ENCODE measurements around the gene CBARP.

Gene CBARP

DNA sequence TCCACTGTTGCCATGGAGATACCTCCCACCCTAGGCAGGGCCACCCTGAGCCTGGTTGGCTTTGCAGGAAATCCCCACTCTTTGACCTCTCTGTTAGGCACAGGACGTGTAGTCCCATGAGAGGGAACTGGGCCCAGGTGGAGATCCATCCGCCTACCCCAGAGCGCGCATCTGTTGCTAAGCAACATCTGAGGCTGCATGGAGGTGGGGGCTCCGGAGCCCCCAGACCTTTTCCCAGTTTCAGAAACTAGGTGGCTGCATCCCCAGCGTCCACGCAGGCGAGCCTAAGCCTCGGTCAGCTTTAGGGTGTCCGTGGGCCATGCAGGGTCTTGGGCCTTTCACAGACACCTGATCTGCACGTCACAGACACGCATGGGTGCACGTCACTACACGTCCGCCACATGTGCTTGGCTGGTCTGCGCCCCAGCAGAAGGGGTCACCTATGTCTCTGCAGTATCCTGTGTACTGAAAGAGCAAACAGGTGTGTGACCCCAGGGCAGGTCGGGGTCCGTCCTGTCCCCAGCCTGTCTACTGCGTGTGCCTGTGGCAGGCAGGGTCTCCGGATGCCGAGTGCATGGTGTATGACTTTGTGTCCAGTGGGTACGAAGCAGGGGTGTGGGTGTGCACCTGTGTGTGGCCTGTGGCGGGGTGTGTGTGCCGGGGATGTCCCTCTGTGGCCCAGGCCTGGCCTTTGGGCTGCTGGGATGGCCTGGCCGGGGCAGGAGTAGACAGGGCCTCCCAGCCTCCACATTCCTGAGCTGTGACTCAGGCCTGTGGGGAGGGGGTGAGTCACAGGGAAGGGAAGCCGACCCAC, 27.2 kb upstream of the CBARP start:
- DNase-seq, result no peak

DNA sequence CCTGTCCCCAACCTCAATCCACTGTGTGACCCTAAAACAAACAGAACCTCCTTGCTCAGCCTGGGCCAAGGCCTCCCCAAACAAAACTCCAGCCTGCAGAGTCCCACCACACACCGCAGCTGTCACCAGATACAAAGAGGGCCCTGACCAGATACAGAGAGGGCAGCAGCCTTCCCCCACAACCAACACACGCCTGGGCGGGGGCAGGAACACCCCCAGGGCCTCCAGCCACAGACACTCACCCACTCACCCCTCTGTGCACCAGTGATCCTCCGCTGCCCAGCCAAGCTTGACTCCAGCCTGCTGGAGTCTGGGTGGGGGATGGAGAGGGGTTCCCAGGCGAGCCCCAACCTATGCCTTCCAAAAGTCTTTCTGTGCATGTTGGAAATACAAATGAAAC, 25.4 kb upstream of the CBARP start:
- no peak for DNase-seq

DNA sequence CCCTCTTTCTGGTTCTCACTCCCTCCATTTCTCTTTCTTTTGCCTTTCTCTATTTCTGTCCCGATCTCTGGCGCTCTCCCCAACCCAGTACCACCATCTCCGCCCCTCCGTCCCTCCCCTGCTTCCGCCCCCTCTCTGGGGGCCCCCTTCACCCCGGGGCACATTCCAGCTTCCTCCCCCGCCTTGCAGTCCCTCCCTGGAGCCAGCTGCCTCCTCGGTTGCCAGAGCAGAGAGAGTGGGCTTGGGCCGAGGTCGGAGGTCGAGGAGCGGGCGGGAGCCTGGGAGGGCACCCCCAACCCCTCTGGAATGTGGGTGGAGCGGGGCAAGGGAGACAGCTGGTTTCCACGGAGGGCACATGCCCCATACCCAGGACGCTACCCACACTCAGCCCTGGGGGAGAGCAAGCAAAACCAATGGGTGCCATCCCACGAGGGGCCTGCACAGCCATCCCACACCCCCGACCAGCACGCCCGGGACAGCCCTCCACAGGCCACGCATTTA, 24.9 kb upstream of the CBARP start:
- DNase-seq, result no peak

DNA sequence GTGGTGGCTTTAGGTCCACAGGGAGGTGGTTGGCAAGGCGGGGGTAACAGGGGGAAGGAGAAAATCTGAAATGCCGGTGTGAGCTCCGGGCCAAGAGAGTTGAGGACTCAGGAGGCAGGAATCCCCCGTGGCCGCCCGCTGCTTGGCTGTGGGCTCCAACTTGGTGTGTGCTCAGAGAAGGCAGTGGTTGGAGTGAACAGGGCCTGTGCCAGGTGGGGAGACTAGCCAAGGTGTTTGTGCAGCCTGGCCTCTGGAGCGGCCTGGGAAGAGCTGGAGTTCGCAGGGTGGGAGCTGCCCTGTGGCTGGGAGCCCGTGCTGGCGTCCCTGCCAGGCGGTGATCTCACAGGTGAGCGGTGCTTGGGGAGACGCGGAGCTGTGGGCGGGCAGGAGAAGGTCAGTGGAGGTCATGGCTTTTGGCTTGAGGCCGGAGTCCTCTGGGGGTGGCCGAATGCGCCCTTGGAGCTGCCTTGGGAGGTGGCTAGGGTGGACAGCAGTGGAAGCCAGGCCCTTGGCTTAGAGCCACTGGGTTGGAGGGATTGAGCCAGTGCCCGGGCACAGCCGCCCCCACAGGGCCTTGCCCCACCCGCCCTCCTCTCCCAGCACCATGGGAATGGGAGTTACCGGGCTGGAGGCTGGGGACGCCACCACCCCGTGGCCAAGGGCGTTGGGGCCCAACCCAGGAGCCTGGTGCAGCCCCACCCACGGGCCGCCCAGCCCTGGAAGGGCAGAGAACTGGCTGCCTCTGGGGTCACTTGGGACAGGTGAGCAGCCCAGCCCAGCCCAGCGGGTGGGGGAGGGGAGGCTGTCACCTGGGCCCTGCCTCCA, 24.2 kb upstream of the CBARP start:
- DNase-seq, result no peak

DNA sequence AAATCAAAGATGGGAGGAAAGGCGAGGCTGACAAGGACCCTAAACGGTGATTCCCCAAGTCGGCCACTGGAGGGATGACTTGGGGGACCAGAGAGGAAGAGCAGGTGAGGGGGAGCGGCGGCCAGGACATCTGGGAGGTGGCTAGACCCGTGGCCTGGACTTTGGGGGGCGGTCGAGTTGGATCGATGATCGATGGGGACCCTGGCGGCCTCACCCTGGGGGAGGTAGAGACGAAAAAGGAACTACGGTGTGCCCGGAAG, 23.7 kb upstream of the CBARP start:
- DNase-seq, result no peak

DNA sequence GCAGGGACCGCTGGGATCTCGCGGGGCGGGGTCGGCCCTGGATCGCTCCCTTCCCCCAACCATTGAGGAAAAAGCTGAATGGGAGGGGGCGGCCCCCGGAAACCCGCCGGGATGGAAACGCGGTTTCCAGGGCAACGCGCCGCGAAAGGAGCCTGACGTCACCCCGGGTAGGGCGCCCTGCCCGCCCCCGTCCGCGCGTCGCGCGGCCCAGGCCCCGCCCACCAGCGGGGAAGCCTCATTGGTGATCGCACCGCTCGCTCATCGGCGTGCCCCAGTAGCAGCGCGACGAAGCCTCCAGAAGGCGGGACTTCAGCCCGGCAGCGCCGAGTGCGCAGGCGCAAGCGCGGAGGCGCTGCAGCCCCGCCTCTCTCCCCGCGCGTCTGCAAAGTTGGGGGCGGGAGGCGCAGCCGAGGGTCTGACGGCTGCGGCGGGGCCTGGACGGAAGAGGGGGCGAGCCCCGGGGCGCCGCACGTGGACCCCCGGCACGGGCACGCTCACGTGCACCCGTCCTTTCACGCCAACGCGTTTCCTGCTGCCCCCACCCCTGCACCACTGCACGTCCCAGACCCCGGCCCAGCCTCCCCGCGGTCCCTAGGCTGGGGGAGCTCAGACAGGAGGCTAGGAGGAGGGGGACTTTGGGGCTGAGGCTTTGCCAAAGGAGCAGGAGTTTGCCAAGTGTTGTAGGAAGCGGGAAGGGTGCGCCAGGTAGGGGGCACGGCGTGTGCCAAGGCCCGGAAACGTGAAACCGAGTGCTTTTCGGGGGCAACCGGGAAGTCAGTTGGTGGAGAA, 23.1 kb upstream of the CBARP start:
- peak; percentile 98 for DNase-seq

DNA sequence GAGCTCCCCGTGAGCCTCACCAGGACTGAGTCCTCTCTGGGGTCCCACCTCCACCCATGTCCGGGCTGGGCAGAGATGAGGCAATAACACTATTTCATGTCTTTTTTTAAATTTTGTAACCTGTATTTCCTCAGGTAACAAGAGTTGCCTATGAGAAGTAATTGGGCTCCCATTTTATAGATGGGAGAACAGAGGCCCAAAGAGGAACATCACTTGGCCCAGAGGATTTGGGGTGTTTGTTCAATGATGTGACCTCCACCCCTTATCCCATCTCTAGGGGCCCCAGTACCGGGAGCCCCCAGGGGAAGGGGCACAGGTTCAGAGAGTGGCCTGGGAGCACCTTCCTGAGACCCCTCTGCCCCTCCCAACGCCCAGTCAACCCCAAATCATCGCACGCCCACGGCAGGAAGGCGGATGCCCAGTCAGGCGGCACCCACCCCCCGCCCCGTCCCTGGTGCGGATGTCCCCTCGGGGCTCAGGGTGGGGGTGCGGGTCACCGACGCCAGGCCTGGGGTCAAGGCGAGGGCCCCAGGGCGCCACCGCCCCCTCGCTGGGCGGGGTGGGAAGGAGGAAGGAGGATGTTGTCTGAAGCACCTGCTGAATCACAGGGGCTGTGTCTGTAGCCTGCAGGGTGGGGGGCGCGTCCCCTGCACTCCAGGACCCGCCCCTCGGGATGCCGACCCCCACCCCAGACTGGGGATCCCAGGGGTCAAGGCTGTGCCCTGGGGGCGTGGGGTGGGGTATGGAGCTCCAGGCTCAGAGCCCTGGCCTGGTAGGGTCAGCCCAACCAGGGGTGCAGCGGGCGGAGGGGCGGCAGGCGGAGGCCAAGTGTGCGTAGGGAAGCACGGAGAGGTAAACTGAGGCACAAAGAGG, 22.3 kb upstream of the CBARP start:
- DNase-seq, result no peak

DNA sequence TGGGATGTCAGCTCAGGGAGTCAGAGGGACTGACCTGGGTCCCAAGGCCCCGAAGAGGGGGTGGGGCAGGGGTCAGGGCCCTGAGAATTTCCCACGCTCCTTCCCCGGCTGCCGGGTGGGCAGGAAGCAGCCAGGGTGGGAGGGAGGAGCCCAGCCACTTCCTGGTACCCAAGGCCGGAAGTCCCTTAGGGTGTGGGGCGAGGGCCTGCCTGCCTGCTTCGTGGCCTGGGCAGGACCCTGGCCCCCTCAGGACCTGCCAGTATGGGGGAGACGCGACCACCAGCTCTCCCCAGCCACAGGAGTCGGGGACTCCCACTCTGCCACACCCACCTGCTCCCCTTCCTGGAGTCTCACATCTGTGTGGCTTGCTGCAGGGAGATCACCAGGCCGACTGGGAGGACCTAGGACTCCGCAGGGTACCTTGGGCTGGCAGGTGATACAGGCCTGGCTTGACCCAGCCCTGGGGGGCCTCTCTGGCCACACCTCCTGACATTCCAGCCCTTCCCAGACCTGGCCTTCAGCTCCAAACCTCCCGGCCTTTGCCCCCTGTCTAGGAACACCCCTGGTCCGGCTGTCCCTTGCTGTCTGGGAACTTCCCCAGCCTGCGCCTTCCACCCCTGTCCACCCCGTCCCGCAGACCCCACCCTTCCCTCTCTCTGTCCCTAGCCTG, 21.5 kb upstream of the CBARP start:
- DNase-seq, result peak; percentile 72

DNA sequence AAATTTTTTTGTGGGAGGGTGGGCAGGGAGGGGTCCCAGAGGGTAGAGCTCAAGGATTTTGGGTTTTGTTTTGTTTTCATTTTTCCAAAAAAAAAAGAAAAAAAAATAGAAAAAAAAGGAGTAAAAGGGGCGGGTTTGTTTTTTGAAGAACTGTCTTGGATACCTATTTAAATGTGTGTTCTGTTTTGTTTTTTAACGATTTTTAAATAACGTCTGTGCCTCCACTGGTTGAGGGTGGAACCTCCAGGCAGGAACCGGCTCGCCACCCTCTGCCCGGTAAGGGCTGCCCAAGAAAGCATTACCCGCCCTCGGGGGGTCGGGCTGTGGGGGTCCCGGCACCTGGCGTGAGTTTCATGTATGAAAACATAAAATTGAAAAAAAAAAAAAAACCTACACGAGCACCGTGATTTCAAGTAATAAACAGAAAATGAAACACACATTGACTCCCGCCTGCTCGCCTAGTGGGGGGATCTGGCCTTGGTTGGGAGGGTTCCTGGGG, 21.0 kb upstream of the CBARP start:
- DNase-seq, result no peak

DNA sequence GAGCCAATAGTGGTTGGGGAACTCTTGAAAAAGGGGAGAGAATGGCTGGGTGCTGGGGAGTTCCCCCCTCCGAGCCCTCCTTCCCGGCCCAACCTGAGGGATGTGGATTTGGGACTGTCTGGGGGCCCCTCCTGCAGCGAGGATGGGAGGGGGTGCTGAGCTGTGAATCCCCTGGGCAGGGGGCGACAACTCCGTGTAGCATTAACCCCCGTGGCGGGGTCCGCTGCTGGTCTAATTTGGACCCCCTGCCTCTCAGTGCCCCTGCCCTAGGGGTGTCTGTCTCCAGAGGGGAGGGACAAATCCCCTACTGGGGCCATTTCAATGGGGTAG, 20.3 kb upstream of the CBARP start:
- no peak for DNase-seq

DNA sequence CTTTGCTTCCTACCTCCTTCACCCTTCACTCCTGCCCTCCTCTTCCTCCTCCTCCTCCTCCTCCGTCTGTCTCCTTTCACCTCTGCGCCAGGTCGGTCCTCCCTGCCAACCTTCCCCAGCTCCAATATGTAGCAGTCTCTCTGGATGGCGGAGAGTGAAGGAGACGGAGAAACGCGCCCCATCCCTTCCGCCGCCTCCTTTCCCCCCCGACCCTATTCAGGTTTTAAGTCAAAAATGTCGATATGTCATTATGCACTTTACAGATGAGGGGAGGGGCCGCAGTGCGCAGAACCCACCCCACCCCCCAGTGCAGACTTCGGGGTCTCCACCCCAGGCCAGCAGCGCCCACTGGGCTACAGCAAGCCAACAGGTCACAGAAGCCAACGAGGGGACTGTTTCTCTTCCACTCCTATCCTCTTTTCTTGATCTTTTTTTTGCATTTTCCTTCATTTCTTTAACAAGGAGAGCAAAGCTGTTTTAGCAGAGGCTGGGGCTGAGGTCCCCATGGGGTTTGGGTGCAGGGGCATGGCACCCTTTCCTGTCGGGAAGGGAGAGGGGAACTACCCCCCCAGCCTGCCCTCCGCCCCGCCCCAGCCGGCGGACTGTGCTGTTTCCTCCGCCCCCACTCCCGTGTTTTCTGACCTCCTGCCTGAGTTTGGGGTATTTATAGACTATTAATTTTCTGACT, 19.8 kb upstream of the CBARP start:
- no peak for DNase-seq

DNA sequence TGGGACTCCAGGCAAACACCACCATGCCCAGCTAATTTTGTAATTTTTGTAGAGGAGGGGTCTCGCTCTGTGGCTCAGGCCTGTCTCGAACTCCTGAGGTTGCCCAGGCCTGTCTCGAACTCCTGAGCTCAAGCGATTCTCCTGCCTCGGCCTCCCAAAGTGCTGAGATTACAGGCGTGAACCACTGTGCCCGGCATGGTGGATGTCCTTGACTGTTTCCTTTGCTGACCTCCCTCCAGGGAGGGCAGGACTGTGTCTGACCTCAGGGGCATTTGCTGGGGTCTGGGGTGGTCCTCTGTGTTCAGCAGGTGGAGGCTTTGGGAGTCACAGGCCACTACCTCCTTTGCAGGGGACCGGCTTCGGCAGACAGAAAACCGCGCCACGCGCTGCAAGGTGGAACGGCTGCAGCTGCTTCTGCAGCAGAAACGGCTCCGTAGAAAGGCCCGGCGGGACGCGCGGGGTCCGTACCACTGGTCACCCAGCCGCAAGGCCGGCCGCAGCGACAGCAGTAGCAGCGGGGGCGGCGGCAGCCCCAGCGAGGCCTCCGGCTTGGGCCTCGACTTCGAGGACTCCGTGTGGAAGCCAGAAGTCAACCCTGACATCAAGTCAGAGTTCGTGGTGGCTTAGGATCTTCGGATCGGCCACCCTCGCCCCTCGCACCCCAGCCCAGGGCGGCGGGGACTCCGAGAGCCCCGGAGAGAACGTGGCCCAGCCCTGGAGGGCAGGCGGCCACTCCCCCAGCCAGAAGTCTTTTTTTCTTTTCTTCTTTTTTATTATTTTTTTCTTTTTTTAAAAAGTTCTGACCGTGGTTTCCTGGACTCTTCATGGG, 19.1 kb upstream of the CBARP start:
- DNase-seq, result no peak

DNA sequence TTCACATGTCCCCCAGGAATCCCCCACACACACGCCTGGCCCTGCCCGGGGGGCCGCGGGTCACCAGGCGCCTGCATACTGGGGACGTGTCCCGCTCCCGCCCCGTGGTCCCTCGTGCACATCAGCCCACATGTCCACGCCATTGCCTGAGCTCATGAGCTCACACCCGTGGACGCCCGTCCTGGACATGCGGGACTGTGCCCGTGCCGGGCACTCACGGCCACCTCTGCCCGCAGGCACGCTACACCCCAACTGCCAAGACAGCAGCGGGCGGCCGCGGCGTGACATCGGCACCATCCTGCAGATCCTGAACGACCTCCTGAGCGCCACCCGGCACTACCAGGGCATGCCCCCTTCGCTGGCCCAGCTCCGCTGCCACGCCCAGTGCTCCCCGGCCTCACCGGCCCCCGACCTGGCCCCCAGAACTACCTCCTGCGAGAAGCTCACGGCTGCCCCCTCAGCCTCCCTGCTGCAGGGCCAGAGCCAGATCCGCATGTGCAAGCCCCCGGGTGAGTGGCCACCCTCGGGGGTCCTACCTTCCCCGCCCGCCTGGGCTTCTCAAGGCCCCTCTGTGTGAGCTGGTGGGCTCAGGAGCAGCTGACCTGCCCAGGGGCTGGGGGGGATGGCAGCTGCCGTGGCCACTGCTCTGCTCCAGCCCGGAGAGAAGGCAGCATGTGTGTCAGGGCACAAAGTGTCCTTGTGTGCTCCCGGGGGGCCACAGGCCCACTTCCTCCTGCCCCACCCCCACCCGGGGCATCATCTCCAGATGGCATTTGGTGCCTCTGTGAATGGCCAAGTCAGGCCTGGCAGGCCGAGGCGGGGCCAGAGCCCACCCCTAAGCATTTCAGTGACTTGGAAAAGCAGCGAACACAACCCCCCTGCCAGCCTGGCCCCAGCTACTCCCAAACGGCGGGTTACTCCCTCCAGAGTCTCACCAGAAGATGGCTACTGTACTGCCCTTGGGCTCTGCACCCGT, 17.7 kb upstream of the CBARP start:
- DNase-seq, result no peak

DNA sequence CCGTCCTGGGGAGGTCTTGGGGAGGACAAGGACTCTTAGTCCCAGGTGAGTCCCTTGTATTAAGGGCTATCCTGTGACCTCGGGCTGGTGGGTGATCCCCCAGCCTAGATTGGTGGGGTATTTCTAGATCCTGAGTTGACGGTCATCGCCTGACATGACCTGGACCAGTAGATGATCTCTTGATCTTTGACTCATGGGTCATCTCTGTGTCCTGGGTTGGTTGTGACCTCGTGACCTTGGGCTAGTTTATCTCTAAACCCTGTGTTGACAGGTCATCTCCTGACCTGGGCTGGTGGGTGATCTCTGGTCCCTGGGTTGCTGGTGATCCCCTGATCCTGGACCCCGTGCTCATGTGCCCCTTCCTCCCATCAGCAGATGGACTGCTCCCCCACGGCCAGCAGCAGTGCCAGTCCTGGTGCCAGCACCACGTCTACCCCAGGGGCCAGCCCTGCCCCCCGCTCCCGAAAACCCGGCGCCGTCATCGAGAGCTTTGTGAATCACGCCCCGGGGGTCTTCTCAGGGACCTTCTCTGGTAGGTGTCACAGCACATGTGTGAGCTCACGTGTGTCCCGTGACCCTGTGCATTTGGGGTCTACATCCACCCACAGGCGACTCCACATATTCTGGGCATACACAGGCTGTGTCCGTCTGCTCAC, 16.9 kb upstream of the CBARP start:
- no peak for DNase-seq

DNA sequence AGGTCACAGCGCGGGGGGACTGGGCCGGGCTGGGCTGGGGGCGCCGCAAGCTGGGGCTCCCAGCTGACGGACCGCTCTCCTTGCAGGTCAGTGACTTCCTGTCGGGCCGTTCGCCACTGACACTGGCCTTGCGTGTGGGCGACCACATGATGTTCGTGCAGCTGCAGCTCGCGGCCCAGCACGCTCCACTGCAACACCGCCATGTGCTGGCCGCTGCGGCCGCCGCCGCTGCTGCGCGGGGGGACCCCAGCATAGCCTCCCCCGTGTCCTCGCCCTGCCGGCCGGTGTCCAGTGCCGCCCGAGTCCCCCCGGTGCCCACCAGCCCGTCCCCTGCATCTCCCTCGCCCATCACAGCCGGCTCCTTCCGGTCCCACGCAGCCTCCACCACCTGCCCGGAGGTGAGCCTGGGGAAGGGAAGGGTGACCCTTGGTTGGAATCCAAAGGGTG, 16.3 kb upstream of the CBARP start:
- no peak for DNase-seq

DNA sequence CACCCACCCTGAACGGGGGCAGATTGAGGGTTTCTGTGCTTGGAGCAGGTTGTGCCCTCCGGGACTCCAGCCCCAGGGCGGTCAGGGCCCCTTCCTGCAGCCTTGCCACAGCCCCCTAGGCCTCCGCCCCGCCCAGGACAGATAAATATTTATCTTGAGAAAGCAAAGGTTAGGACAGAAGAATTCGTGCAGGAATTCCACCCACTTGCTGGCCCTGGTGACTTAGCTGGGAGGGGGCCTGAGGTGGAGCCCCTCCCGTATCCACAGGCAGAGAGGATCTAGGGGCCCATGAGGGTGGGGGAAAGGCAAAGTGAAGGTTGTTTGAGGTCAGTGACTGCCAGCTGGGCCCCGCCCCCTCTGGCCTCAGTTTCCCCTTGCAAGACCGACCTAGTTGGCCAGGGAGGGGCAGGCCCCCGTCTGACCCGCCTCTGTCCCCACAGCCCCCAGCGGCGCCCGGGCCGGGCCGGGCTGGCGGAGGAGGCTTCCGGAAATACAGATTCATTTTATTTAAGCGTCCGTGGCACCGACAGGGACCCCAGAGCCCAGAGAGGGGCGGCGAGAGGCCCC, 15.8 kb upstream of the CBARP start:
- no peak for DNase-seq

DNA sequence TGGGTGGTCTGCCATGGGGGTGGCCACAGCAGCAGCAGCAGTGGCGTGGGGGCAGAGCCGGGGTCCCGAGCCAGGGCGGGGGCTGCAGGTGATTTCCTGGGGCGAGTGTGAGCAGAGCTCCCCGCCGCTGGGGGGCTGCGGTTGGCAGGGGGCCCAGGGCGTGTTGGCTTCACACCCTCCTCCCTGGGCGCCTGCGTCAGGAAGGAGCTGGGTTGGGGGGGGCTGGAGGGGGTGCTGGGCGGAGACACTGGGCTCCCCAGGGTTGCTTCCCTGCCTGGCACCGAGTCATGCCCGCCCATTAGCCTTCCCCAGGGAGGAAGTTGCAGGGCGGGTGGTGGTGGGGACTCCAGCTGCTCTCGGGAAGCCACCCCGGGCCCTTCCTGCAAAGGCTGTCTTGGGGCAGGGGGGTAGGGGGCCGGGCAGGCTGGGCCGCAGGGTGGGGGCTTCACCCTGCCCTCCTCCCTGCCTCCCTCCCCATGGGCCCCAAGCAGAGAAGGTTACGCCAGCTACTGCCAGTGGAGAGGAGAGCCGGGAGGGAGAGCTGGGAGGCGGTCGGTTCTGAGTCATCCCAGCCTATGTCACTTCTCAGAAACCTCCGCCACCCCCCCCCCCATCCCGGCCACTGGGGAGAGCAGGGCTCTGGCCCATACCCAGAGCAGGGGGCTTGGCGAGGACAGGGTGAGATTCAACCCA, 15.2 kb upstream of the CBARP start:
- peak; percentile 64 for DNase-seq
